B cell (primary cell): ENCODE results near the gene MESP2.
"Not testable (repeated sequence)": the region's sequence is repeated elsewhere in the genome, so short reads cannot be mapped to it uniquely, and the experiment has no call there.

Experiments used
- EZH2 ChIP-seq: IDR thresholded peaks from 2 replicates; pipeline ENCODE4 v1.6.1; 2012; ENCODE audit warnings: borderline replicate concordance, low read depth, mild to moderate bottlenecking, moderate library complexity, low read length; ENCODE audit not compliant: insufficient read depth, poor library complexity, severe bottlenecking
- TF ChIP-seq, protein P1 (sequence below): fragments of 200-600 bp; IDR thresholded peaks from one replicate; pipeline ENCODE4 v1.8.0; 2022; ENCODE audit warnings: antibody characterized with exemption, mild to moderate bottlenecking

DNA sequence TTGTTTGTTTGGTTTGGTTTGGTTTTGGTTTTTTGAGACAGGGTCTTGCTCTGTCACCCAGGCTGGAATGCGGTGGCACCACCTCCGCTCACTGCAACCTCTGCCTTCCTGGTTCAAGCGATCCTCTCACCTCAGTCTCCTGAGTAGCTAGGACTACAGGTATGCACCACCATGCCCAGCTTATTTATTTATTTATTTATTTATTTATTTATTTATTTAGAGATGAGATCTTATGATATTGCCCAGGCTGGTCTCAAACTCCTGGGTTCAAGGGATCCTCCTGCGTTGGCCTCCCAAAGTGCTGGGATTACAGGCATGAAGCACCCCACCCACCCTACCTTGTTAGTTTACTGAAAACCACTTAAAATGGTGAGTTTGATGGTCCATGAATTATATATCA, 12.5 kb downstream of the MESP2 start:
- not testable (repeated sequence) for TF ChIP-seq EZH2
- TF ChIP-seq, protein P1, sequence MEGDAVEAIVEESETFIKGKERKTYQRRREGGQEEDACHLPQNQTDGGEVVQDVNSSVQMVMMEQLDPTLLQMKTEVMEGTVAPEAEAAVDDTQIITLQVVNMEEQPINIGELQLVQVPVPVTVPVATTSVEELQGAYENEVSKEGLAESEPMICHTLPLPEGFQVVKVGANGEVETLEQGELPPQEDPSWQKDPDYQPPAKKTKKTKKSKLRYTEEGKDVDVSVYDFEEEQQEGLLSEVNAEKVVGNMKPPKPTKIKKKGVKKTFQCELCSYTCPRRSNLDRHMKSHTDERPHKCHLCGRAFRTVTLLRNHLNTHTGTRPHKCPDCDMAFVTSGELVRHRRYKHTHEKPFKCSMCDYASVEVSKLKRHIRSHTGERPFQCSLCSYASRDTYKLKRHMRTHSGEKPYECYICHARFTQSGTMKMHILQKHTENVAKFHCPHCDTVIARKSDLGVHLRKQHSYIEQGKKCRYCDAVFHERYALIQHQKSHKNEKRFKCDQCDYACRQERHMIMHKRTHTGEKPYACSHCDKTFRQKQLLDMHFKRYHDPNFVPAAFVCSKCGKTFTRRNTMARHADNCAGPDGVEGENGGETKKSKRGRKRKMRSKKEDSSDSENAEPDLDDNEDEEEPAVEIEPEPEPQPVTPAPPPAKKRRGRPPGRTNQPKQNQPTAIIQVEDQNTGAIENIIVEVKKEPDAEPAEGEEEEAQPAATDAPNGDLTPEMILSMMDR = not testable (repeated sequence)
